GM19238 (cell line): ENCODE results near the gene LRP6.
"Not testable (repeated sequence)": the region's sequence is repeated elsewhere in the genome, so short reads cannot be mapped to it uniquely, and the experiment has no call there.

Source experiments
- DNase-seq: peaks from one replicate; pipeline ENCODE4 v3.0.0; 2011; ENCODE audit warnings: low spot score; ENCODE audit not compliant: insufficient read length

Gene LRP6

GRCh38 chr12:12265571-12266388, 1.1 kb downstream of the LRP6 start:
- no peak for DNase-seq

- no peak for DNase-seq
These were observed 1.8 kb downstream of the LRP6 start for GRCh38 chr12:12265035-12265434.

- DNase-seq: no peak
These were observed 2.9 kb downstream of the LRP6 start for GRCh38 chr12:12263909-12264308.

- not testable (repeated sequence) for DNase-seq
These were observed 10.5 kb downstream of the LRP6 start for GRCh38 chr12:12256291-12256757.

GRCh38 chr12:12254553-12254952, 12.3 kb downstream of the LRP6 start:
- DNase-seq: no peak

GRCh38 chr12:12249216-12250050, 17.4 kb downstream of the LRP6 start:
- DNase-seq: no peak

- DNase-seq: no peak
These were observed 19.3 kb downstream of the LRP6 start for GRCh38 chr12:12247584-12247983.

- no peak for DNase-seq
These were observed 22.5 kb downstream of the LRP6 start for GRCh38 chr12:12244341-12244740.

- DNase-seq: no peak
These were observed 26.0 kb downstream of the LRP6 start for GRCh38 chr12:12240662-12241340.

- DNase-seq: no peak
These were observed 27.7 kb downstream of the LRP6 start for GRCh38 chr12:12239127-12239526.

- DNase-seq: no peak
These were observed 28.2 kb downstream of the LRP6 start for GRCh38 chr12:12238605-12239004.

- DNase-seq: no peak
These were observed 29.9 kb downstream of the LRP6 start for GRCh38 chr12:12236896-12237295.

- no peak for DNase-seq
These were observed 36.6 kb downstream of the LRP6 start for GRCh38 chr12:12230275-12230674.

GRCh38 chr12:12229556-12230092, 37.2 kb downstream of the LRP6 start:
- DNase-seq: no peak

- no peak for DNase-seq
These were observed 38.4 kb downstream of the LRP6 start for GRCh38 chr12:12228402-12228801.

- no peak for DNase-seq
These were observed 40.7 kb downstream of the LRP6 start for GRCh38 chr12:12226187-12226586.

GRCh38 chr12:12224240-12224940, 42.5 kb downstream of the LRP6 start:
- DNase-seq: no peak

GRCh38 chr12:12221560-12221959, 45.3 kb downstream of the LRP6 start:
- no peak for DNase-seq

GRCh38 chr12:12219664-12220063, 47.2 kb downstream of the LRP6 start:
- no peak for DNase-seq

- DNase-seq: no peak
These were observed 49.9 kb downstream of the LRP6 start for GRCh38 chr12:12217018-12217359.
